Measurements from ENCODE around the gene DCLK1.
"Not testable (repeated sequence)": the region's sequence is repeated elsewhere in the genome, so short reads cannot be mapped to it uniquely, and the experiment has no call there.

The DCLK1 gene

DNA sequence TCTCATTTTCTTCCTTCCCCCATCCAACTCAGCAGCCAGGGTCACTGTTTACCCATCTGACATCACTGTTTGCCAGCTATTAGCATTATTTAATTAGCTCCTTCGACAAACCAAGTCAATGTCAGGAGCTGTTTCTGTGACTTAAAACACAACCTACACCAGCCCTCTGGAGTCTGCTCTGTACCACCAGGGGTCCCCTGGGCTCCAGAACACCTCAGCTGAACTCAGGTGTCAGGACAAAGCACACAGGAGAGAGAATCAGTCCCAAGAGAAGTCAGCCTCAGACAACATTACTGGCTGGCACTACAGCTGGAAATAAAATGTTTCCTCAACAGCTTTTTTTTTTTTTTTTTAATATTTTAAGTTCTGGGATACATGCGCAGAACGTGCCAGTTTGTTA lies 45.1 kb downstream of the DCLK1 start:
- no peak for DNase-seq (ENCODE audit: low read depth in 2 of 2)

DNA sequence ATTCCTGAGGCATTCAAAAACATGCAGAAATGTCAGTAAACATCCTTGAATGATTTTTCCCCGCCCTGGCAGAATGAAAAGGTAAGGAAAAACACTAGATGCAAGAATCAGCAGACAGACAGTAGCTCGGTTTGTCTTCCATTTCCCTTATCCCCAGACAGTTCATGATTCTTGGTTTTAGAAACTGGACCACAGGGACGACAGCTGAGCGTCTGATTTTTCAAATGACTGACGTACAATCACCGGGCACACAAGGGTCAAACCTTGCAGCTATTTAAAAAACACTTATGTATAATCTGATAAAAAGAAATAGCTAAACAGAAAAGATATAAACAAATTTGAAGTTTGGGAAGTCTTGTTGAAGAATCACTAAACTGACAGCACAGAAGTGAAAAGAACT lies 47.1 kb downstream of the DCLK1 start:
- no peak for DNase-seq (ENCODE audit: low read depth in 2 of 2)

DNA sequence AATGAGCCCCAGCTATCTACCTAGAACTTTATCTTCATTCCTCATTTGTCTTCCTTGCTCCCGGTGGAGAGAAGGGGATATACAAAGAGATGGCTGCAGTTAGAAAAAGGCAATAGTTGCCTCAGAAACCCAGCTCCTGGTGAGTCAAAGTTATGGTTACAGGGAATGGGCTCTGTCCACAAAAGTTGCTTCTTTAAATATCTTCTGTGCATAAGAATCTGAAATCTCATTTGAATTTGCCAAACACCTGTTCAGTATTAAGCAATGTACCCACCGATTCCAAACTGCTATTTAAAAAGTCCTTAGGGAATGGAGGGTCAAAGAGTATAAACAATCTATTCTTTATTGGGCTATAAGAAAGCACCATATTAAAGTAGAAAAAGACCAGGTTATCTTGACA lies 48.4 kb downstream of the DCLK1 start:
- no peak for DNase-seq (ENCODE audit: low read depth in 2 of 2)

DNA sequence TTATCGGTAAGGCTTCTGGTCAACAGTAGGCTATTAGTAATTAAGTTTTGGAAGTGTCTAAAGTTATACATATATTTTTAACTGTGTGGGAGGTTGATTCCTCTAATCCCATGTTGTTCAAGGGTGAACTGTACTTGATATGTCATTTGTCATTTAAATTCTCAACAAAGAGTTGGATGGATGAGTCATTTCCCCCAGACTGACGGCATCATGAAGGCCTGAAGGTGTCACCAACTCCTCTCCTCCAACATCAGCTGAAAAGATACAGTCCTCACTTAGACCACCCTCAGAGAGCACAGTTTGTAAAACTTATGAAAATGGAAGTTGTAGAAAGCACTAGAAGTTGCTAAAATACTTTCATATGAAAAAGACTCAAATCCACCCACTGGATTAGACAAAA lies 48.8 kb downstream of the DCLK1 start:
- no peak for DNase-seq (ENCODE audit: low read depth in 2 of 2)

DNA sequence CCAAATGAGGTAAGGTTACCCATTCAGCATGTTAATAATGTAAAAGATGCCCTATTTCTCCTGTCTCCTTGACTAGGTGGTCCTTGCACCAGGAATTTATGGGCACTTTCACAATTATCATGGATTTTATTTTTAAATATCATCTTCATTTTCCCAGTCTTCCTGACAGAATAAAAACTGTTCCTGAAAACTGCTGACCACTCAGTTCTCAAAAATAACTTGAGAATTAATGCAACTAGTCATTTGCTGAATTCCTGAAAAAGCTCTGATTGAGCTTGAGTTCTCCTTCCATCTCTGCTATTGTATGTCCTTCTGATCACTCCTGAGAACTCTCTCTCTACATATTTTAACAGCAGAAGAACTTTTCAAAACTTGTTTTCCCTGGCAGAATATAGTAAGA lies 55.0 kb downstream of the DCLK1 start:
- DNase-seq (ENCODE audit: low read depth in 2 of 2) = no peak

DNA sequence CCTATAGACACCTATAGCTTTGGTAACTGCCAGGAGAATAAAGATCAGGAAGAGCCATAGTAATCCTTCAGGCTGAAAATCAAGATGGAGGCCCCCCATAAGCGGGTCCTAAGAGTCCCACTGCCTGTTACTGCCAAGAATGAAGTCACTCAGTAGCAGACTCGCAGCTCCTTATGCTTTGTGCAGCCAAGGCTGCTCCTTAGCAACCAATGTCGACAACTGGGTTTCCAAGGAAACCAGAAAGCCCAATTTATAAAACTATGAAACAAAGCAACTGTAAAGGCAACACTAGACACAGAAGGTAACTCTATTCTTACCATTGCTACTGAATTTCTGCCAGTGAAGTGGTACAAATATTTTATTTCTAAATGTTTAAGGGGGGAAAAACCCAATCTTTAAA lies 56.5 kb downstream of the DCLK1 start:
- no peak for DNase-seq (ENCODE audit: low read depth in 2 of 2)

DNA sequence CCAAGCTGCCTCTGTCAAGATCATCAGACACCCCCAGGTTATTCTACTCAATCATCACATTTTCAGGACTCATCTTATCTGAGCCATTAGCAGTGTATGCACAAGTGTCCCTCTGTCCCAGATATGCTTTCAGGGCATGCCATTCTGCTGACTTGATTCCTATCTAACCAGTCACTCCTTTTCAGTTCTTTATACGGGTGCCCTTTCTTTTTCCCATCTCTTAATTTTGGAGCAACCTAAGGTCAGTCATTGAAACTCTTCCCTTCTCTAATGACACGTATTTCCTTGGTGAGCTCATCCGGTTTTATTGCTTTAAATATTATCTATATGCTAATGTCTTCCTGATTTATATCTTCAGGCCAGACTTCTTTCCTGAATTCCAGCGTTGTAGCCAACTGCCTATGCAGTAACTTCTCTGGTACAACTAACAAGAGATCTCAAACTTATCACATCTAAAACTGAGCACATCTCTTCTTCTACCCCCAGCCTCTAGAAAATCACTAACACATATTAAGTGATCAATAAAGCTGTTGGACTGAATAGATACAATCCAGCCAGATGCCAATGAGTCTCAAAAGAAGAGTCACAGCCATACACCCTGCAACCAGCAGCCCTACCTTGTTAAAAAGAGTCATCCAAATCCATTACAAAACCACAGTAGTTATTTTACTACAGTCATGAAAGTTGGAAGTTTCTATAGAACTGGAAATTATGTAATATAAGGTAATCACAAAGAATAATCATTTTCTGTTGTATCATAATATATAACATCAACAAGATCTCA lies 58.8 kb downstream of the DCLK1 start:
- DNase-seq (ENCODE audit: low read depth in 2 of 2) = no peak

DNA sequence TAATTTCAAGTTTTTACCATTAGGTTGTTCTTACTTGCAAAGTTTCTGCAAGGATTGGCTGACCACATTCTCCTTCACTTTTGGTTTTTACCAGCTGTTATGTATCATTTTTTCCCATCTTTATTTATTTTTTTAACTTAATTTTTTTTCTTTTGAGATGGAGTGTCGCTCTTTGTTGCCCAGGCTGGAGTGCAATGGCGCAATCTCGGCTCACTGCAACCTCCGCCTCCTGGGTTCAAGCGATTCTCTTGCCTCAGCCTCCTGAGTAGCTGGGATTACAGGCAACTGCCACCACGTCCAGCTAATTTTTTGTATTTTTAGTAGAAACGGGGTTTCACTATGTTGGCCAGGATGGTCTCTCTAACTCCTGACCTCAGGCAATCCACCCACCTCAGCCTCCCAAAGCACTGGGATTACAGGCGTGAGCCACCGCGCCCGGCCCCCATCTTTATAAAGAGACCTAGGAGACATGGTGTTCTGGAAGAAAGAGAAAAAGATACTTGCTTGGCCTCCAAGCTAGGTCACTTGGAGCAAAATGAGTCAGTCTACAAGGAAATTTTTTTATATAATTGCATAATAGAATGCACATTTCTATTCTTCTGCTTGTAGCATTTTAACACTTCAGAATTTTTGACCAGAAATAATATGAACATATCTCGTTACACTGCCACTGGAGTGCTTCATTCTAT lies 60.5 kb downstream of the DCLK1 start:
- not testable (repeated sequence) for DNase-seq (ENCODE audit: low read depth in 2 of 2)

DNA sequence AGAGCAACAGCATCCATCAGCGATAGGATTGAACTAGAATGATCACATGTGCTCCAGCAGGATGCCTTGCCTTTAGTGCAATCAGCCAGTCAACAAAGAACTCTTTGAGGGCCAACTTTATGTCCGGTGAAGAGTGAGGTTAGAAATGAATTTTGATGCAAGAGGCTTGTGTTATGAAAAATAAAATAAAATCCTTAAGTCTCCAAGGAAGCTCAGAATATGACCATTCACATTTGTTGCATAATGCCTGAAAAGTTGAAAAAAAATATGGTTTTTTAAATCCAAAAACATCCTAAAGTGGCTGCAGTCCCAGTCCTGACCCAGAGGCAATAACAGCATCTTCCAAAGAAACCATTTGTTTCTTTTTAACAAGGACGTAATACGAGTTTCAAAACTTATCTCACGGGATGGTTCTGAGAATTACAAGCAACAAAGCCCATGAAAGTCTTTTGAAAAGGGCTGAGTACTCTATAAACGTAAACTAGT lies 61.3 kb downstream of the DCLK1 start:
- DNase-seq (ENCODE audit: low read depth in 2 of 2) = no peak

DNA sequence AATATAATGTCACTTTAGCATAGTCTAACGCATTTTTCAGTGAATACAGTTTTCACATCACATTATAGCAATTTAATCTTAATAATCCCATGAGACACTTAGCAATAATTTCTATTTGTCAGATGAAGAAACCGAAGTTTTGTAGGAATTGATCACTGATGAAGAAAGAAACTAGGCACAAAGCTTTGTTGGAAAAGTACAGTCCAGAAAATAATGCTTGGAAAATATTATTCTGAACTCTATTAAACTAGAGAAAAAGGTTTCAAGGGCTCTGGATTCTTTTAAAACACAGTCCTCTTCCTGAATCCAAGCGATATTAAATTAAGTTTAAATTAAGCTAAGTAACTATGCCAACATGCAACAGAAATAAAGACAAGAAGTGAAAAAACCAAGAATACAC lies 62.2 kb downstream of the DCLK1 start:
- DNase-seq (ENCODE audit: low read depth in 2 of 2) = no peak

DNA sequence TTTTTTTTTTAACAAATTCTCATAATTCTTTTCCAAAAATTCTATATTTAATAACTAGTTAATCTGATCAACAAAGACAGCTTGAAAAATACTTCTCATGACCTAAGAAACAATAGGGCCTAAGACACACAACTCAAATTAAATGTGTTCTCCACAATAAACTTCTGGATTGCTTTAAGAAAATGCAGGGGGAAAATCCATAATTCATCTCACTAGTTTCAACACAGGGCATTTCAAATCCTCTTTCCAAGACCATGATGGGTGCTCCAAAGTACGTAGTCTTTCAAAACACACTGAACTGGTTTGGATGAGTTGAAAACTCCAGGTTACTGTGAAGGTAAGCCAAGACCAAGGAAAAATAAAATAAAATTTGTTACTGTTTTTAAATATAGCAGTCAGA lies 62.6 kb downstream of the DCLK1 start:
- no peak for DNase-seq (ENCODE audit: low read depth in 2 of 2)

DNA sequence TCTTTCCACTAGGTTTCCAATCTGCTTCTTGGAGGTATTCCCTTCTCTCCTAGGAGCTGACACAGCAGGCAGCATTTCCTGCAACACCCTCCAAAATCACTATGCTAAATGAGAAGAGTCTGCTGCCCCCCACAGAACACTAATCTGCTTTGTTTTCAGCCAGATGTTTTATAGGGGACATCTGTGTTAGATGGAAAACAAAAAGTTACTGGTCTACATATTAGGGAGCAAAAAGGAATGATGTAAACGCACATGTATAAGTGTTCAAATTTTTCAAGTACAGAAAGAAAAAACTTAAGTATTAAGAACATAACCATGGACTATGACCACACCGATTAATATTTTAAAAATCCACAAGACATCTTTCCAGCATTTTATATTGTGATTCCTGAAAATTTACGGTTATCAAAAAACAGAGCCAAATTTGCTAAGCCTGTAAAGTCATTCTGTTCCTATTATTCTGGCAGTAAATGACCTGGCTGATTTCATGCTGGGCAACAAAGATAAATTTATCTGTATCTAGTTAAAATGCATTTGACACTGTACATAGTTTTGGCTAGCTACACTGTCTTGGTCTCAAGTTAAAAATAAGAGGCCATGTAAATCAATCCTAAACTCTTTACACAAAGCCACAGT lies 63.3 kb downstream of the DCLK1 start:
- no peak for DNase-seq (ENCODE audit: low read depth in 2 of 2)

DNA sequence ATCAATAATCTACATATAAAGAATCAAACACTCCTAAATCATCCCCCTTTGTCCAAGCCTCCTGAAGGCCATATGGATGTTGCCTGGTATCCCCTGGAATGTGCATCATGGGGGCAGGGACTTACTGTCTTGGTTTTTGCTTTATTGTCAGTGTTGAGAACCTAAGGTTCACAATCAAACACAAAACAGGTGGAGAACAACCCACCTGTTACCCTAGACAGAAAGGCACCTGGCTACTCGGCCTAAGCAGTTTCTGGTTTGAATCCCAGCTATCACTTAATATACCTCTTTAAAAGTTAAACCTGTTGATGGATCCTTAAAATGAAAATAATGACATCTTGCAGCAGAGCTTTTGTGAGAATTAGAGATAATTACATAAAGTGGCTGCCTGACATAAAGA lies 68.9 kb downstream of the DCLK1 start:
- no peak for DNase-seq (ENCODE audit: low read depth in 2 of 2)

DNA sequence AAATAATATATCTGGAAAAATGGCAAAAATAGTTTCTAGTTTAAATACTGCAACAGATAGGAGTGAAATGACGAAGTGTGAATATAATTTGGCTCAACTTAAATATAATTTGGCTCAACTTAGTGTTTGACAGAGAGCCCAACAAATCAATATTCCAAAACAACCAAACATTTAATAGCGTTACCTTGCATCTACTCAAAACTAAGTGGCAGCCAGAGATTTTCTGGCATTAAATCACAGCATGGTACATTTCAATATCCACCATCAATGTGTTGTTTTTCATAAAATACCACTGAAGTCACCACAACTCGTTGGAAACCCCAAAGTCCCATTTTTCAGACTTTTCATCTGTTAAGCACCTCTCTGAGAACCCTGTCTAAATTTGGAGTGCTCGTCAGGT lies 69.6 kb downstream of the DCLK1 start:
- DNase-seq (ENCODE audit: low read depth in 2 of 2) = no peak

DNA sequence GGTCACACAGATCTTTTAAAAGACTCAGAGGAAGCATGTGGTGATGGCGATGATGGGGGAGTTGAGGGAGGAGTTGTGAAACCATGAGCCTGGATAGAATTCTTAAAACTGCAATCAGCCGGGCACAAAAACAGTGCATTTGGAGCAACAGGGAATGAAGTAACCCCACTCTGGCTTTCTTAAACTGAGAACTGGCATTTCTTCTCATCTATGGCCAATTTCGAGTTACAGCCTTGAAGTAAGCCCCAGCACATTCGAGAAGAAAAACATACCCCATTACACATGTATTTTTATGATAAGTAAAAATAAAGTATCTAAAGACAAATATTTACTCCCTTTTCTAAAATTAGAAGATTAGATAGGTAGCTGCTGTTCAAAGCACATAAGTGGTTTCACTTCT lies 70.1 kb downstream of the DCLK1 start:
- DNase-seq (ENCODE audit: low read depth in 2 of 2) = no peak

DNA sequence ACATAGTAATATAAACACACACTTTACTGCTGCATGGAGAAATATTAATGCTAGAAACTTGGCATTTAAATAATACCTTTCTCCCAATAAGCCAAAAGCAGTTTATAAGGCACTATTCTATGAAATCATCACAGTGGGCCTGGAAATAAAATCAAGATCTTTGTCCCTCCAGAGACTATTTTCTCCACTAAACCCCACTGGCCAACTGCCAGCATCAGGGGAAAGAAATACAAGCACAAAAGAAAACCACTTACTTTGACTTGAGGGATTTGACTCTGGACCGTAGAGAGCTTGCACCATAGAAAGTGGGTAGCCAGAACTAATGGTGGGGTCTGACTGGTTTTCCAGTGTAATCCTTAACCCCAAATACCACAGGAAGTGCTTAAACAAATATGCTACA lies 71.9 kb downstream of the DCLK1 start:
- DNase-seq (ENCODE audit: low read depth in 2 of 2) = no peak

DNA sequence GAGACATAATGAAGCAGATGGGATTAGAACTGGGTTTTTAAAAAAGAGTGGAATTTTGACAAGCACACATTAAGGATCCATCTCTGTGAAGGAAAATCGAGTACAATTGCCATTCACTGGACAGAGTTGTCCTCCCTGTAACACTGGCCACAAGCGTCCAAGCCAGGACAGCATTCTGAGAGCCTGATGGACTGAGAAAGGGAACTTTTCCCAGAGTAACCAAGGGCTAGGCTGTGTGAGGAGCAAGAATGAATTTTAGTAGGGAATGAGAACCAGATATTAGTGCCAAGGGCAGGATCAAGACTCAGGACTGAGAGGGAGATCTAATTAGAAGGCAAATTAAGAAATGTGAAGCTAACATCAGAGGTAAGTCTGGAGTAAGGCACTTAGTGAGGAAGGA lies 73.1 kb downstream of the DCLK1 start:
- DNase-seq (ENCODE audit: low read depth in 2 of 2) = no peak

DNA sequence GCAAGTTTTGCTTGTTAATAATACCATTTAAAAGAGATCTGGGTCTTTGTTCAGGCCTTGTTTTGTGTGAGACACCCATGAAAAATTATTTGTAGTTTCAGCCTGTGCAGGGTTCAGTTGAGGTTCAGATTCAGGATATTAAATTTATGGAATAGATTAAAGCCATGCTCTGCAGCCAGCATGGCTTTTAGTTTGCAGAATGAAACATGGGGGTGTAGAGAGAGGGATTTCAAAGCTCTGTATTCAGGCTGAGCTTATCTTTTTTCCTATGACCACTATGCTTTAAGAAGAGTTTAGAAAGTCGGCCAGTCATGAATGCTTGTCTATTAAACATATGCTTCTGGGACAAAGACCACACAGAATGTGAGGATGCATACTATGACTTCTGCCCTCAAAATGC lies 73.6 kb downstream of the DCLK1 start:
- no peak for DNase-seq (ENCODE audit: low read depth in 2 of 2)

DNA sequence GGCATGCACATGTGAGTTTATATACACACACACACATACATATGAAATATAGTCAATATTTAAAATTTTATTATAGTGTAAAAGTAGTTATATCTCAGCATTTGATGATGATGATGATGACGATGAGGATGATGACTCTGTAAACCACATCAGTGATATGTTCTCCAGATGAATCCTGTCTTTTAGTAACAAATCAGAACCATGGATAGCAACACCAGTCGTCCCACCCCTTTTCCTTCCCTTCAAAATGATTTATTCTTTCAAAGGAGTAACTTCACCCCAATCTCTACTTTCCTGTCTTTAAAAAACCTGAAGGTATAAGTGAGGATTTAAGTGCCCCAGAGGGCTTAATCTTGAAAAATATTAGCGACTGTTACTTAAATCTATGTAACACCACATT lies 74.1 kb downstream of the DCLK1 start:
- no peak for DNase-seq (ENCODE audit: low read depth in 2 of 2)

DNA sequence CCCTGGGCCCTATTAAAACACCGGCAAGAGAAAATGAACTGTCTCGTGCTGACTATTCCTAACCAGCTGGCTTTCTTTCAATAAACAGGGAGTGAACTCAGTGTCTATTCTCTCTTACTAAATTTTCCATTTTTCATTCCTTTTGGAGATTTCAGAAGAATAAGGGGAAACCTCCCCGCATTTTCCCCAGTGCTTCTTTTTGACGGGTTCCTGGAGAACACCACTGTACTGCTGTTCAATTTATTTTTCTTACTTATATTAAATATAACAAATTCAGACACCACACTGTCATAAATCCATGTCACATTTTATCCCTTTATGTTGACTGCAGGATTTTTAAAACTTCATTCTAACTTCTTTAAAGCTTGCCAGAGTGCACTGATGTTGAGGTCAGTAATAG lies 75.8 kb downstream of the DCLK1 start:
- no peak for DNase-seq (ENCODE audit: low read depth in 2 of 2)

DNA sequence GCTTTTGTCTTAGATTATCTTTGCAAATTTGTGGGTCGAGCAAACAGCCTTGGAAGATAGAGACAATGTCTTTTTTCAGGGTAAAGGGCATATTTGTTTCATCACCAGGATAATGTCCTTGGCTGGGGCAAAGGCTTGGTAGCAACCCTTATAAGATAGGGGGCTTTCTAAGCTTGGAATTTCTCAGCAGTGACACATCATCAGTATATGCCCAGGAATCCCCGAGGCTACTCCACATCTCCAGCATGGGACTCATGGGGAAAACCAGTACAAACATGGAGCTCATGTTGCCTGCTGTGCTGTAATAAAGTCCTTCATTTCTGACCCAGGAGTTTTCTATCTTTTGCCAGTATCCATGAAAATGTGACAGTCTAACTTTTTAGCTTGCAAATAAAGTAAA lies 77.1 kb downstream of the DCLK1 start:
- no peak for DNase-seq (ENCODE audit: low read depth in 2 of 2)

DNA sequence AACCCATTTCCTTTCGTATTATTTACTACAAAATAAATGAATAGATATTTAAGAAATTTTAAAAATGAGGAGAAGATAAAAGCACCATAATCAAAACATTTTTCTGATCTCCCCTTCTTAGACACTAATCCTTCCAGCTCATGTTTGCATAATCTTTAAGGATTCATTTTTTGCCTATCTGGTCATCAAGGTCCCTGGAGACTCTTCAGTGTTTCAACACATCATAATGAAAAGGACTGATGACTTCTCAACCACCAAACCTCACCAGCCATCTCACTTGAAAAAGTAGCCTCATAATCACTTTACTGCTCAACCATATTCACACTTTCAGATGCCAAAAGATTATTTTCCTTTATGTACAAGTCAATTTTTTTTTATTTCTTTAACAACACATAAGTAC lies 80.1 kb downstream of the DCLK1 start:
- DNase-seq (ENCODE audit: low read depth in 2 of 2) = no peak

DNA sequence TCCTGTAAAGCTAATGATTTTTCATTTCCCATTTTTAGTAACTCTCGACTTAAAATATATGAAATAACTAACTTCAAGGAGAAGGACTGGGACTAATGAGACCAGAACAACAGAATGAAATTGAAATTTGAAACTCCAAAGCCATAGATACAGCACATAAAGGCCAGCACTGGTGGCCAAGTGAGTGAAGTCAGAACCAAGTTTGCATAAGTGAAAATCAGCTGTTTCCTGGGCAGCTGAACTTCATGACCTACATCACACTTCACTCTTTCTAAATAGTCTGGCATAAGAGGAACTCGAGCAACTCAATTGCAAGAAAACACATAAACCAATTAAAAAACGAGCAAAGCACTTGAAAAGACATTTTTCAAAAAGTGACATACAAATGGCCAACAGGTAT lies 84.5 kb downstream of the DCLK1 start:
- no peak for DNase-seq (ENCODE audit: low read depth in 2 of 2)
